HG03469 (cell line): Measurements from ENCODE around the gene SLC24A1.

Experiments
- ATAC-seq: cut with Tn5 transposase; IDR thresholded peaks from one replicate; pipeline ENCODE4 v1.9.1; 2021; ENCODE audit warnings: mild to moderate bottlenecking, moderate library complexity, moderate number of reproducible peaks; ENCODE audit not compliant: unreplicated experiment

SLC24A1 gene

GRCh38 chr15:65651831-65652749 lies 30.4 kb downstream of the SLC24A1 start:
- ATAC-seq = no peak

GRCh38 chr15:65653341-65653740 lies 31.6 kb downstream of the SLC24A1 start:
- no peak for ATAC-seq

- no peak for ATAC-seq
Observed at GRCh38 chr15:65653801-65654521, 32.2 kb downstream of the SLC24A1 start.

GRCh38 chr15:65655026-65655425 lies 33.3 kb downstream of the SLC24A1 start:
- no peak for ATAC-seq

GRCh38 chr15:65655457-65655856 lies 33.7 kb downstream of the SLC24A1 start:
- ATAC-seq = no peak

GRCh38 chr15:65659502-65660052 lies 37.8 kb downstream of the SLC24A1 start:
- ATAC-seq = no peak

- ATAC-seq = no peak
Observed at GRCh38 chr15:65660927-65661326, 39.2 kb downstream of the SLC24A1 start.

GRCh38 chr15:65663521-65663920 lies 41.8 kb downstream of the SLC24A1 start:
- ATAC-seq = no peak

- no peak for ATAC-seq
Observed at GRCh38 chr15:65666257-65666656, 44.5 kb downstream of the SLC24A1 start.

- ATAC-seq = no peak
Observed at GRCh38 chr15:65675551-65675950, 53.8 kb downstream of the SLC24A1 start.

- ATAC-seq = no peak
Observed at GRCh38 chr15:65676123-65676522, 54.4 kb downstream of the SLC24A1 start.

- ATAC-seq = no peak
Observed at GRCh38 chr15:65680544-65680943, 58.8 kb downstream of the SLC24A1 start.

- no peak for ATAC-seq
Observed at GRCh38 chr15:65682404-65682911, 60.7 kb downstream of the SLC24A1 start.

GRCh38 chr15:65688462-65688861 lies 66.7 kb downstream of the SLC24A1 start:
- ATAC-seq = no peak

GRCh38 chr15:65690173-65690572 lies 68.4 kb downstream of the SLC24A1 start:
- ATAC-seq = no peak

GRCh38 chr15:65690778-65691177 lies 69.0 kb downstream of the SLC24A1 start:
- ATAC-seq = no peak

GRCh38 chr15:65695081-65695480 lies 73.3 kb downstream of the SLC24A1 start:
- ATAC-seq = no peak
